Measurements from ENCODE around the gene SNX4.

DNA sequence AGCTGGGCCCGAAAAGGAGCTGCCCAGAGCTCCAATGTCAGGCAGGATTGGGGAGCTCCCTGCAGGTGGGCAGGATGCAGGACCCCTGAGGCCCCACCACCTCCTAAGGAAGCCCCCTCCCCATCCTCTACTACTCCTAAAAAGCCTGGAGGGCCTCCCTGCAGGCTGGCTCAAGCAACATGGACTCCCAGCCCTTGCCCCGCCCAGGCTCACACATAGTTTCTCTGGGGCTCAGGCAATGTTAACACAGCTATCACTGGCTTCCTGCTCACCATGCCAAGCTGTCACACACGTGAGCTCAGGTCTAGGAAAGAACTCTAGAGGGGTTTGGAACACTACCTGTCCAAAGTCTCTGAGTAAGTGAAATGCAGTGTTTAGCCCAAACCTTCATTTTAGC lies 79.4 kb downstream of the SNX4 start:
- TF ChIP-seq CTCF (IDR thresholded peaks at IDR 0.05), result no peak
- TF ChIP-seq EZH2 (IDR thresholded peaks at IDR 0.05; ENCODE audit: borderline replicate concordance, insufficient read depth, low read depth, low read length, poor library complexity, severe bottlenecking), result no peak
